Smooth muscle cell of the brain vasculature (primary cell): ENCODE measurements around the gene TAS2R3.
A peak's percentile ranks its signal among the peaks of the same experiment; 100 is the strongest.
"Not testable (repeated sequence)": the region's sequence is repeated elsewhere in the genome, so short reads cannot be mapped to it uniquely, and the experiment has no call there.

Experiments
- DNase-seq: peaks from one replicate; pipeline ENCODE4 v3.0.0-alpha.2; 2012; ENCODE audit warnings: low read depth, low spot score

The TAS2R3 gene

GRCh38 chr7:141763797-141764196, at the start of gene TAS2R3:
Gene TAS2R3, plus strand, starts transcription at chr7:141764097. Its CDS starts 62 bp downstream, at chr7:141764159.
- no peak for DNase-seq

- no peak for DNase-seq
These were observed 49.3 kb upstream of the TAS2R3 start for GRCh38 chr7:141714571-141714970.

GRCh38 chr7:141715018-141715417, 48.9 kb upstream of the TAS2R3 start:
- DNase-seq = no peak

GRCh38 chr7:141715794-141716689, 47.9 kb upstream of the TAS2R3 start:
- DNase-seq = no peak

- DNase-seq = no peak
These were observed 46.4 kb upstream of the TAS2R3 start for GRCh38 chr7:141717450-141717849.

GRCh38 chr7:141722529-141722928, 41.4 kb upstream of the TAS2R3 start:
- DNase-seq = no peak

- DNase-seq = no peak
These were observed 34.9 kb upstream of the TAS2R3 start for GRCh38 chr7:141729020-141729419.

GRCh38 chr7:141731476-141732149, 32.3 kb upstream of the TAS2R3 start:
- DNase-seq = no peak

GRCh38 chr7:141737118-141737835, 26.6 kb upstream of the TAS2R3 start:
- no peak for DNase-seq

- DNase-seq = peak; percentile 93
These were observed 25.9 kb upstream of the TAS2R3 start, which contains the start of gene SSBP1 for GRCh38 chr7:141737836-141738591. Gene SSBP1, plus strand, starts transcription at chr7:141738358. Its CDS starts 809 bp downstream, at chr7:141739167.

- DNase-seq = no peak
These were observed 25.3 kb upstream of the TAS2R3 start for GRCh38 chr7:141738592-141739013.

GRCh38 chr7:141739250-141739649, 24.6 kb upstream of the TAS2R3 start:
- no peak for DNase-seq

GRCh38 chr7:141742229-141742628, 21.7 kb upstream of the TAS2R3 start:
- no peak for DNase-seq

- DNase-seq = no peak
These were observed 19.8 kb upstream of the TAS2R3 start for GRCh38 chr7:141744131-141744530.

GRCh38 chr7:141748396-141748795, 15.5 kb upstream of the TAS2R3 start:
- no peak for DNase-seq

GRCh38 chr7:141751904-141752303, 12.0 kb upstream of the TAS2R3 start:
- DNase-seq = not testable (repeated sequence)

GRCh38 chr7:141752634-141753033, 11.3 kb upstream of the TAS2R3 start:
- no peak for DNase-seq

GRCh38 chr7:141754939-141755338, 9.0 kb upstream of the TAS2R3 start:
- no peak for DNase-seq

GRCh38 chr7:141770083-141770583, 6.2 kb downstream of the TAS2R3 start:
- DNase-seq = not testable (repeated sequence)

GRCh38 chr7:141776374-141776773, 12.5 kb downstream of the TAS2R3 start, which contains the start of gene TAS2R4:
Gene TAS2R4, plus strand, starts transcription at chr7:141776674. Its CDS starts 1,815 bp downstream, at chr7:141778489.
- no peak for DNase-seq
